ENCODE data around the gene UBXN11. TPM values are rescaled to one million over a fixed set of nuclear protein-coding genes. Genes with fewer than 3 reads are reported as not detected.

UBXN11 gene
- total and polyA plus RNA-seq, 2 donors (not counting 1 experiment from before 2014, with no cell fraction given), result 68.0 to 81.4 TPM

- WGBS (ENCODE audit: insufficient coverage), result 0% methylated on average over 1 of the region's 2 CpGs
- CTCF ChIA-PET, result interaction anchor here (0.8 to 30.0 kb wide), 6 partner anchors 9 to 147 kb away, joined by 3 to 1400 read pairs (median 10); partner anchors contain the start of genes CEP85, SH3BGRL3 and ZNF593
- Histone ChIP-seq H3K27me3 (replicated peaks in 1 of 4; ENCODE audit: control extremely low read depth in 1 of 4, control insufficient read depth in 3 of 4, insufficient read depth in 4 of 4, low read length in 3 of 4) (no peaks in the 10 kb centered on the region), H3K79me2 (ENCODE audit: control insufficient read depth, insufficient read depth, low read length) (peaks cover 78% of the 10 kb centered on the region), H2AFZ (ENCODE audit: insufficient read depth, low read depth, low read length, poor library complexity, severe bottlenecking) (no peak overlapping the region), H3K9ac (ENCODE audit: low read length) (peak overlapping the region; percentile 85), H3K36me3 (replicated peaks in 1 of 2; ENCODE audit: control extremely low read depth in 1 of 2, control insufficient read depth in 1 of 2, extremely low read depth in 1 of 2, insufficient read depth in 2 of 2, low read length in 1 of 2) (peaks cover 0 to 33% of the 10 kb centered on the region in 2 experiments), H3K27ac (ENCODE audit: low read length in 2 of 2) (peak overlapping the region; percentile 67 to 86), H3K4me2 (replicated peaks; ENCODE audit: low read depth, low read length, poor library complexity, severe bottlenecking) (peak overlapping the region; percentile 73), H3K4me3 (ENCODE audit: control extremely low read depth in 1 of 5, extremely low read depth in 1 of 5, insufficient read depth in 1 of 5, low read depth in 2 of 5, low read length in 4 of 5) (peak overlapping the region; percentile 75 to 95 (median 93)), H3K9me3 (ENCODE audit: control extremely low read depth in 1 of 3, control insufficient read depth in 2 of 3, insufficient read depth in 1 of 3, low read length in 2 of 3) (no peaks in the 10 kb centered on the region), H4K20me1 (ENCODE audit: control insufficient read depth, insufficient read depth, low read length, poor library complexity, severe bottlenecking) (peaks cover 41% of the 10 kb centered on the region), H3K4me1 (ENCODE audit: control insufficient read depth in 2 of 2, insufficient read depth in 2 of 2, low read length in 2 of 2) (peaks cover 75 to 78% of the 10 kb centered on the region in 2 donors)
- H3K4me1 Mint-ChIP-seq, result peaks cover 74% of the 10 kb centered on the region
- intact Hi-C loops (cut with micrococcal nuclease), result loop anchor here (1.0 to 10.0 kb wide), 4 partner anchors 11 to 155 kb away; partner anchors contain the start of genes DHDDS, HMGN2 and UBXN11
- POLR2A ChIA-PET, result interaction anchor here (0.7 to 15.2 kb wide), 5 partner anchors 10 to 413 kb away, joined by 3 to 1239 read pairs (median 21); partner anchors contain the start of genes SH3BGRL3 and UBXN11
- ATAC-seq (ENCODE audit: low read depth) (no peak), DNase-seq (peak; percentile 58)
- peak overlapping the region; percentile 89 for H3K4me3 Mint-ChIP-seq
- no peak for TF ChIP-seq EZH2 (IDR thresholded peaks at IDR 0.05; ENCODE audit: borderline replicate concordance, insufficient read depth, low read depth, low read length, poor library complexity, severe bottlenecking)
- no peak for TF ChIP-seq CTCF (IDR thresholded peaks at IDR 0.05)
- no peaks in the 10 kb centered on the region for H3K27me3 Mint-ChIP-seq
- H3K27ac Mint-ChIP-seq, result peak overlapping the region; percentile 97
- H3K9me3 Mint-ChIP-seq (ENCODE audit: insufficient read depth), result no peaks in the 10 kb centered on the region
Measured at GRCh38 chr1:26317146-26317545, 10.7 kb upstream of the UBXN11 start.
